Endothelial cell of umbilical vein (primary cell): ENCODE results near the gene TGM4.

ENCODE experiments used
- CTCF ChIP-seq, 2 donors: IDR thresholded peaks; 1 replicate in 1 of 2; 2 replicates in 1 of 2; pipeline ENCODE4 v1.5.1; 2011; ENCODE audit warnings: low read length in 2 of 2, mild to moderate bottlenecking in 2 of 2, moderate library complexity in 2 of 2, control low read depth in 1 of 2, inconsistent platforms in 1 of 2, low read depth in 1 of 2; ENCODE audit not compliant: insufficient read depth in 1 of 2; ENCODE audit errors: extremely low read depth in 1 of 2
- EZH2 ChIP-seq: IDR thresholded peaks from 2 replicates; pipeline ENCODE4 v1.6.1; 2012; ENCODE audit warnings: borderline replicate concordance, low read depth, mild to moderate bottlenecking, moderate library complexity, low read length, inconsistent platforms; ENCODE audit not compliant: severe bottlenecking
- JUN ChIP-seq: IDR thresholded peaks from 2 replicates; pipeline ENCODE4 v1.6.1; 2011; ENCODE audit warnings: borderline replicate concordance, low read depth; ENCODE audit not compliant: insufficient read length, insufficient read depth
- MAX ChIP-seq: IDR thresholded peaks from 2 replicates; pipeline ENCODE4 v1.6.1; 2011; ENCODE audit not compliant: insufficient read depth, insufficient read length
- MYC ChIP-seq: IDR thresholded peaks from one replicate; pipeline ENCODE4 v1.6.1; 2011; ENCODE audit warnings: mild to moderate bottlenecking, low read depth, low read length
- POLR2A ChIP-seq: IDR thresholded peaks from 2 replicates; pipeline ENCODE4 v1.6.1; 2012; ENCODE audit warnings: low read depth, mild to moderate bottlenecking, control low read depth, low read length
- POLR2AphosphoS5 ChIP-seq: IDR thresholded peaks from 2 replicates; pipeline ENCODE4 v1.6.1; 2012; ENCODE audit warnings: low read depth, mild to moderate bottlenecking, control low read depth, low read length, moderate library complexity; ENCODE audit not compliant: insufficient read depth

GRCh38 chr3:44835684-44836083 is 38.7 kb upstream of the TGM4 start:
- TF ChIP-seq CTCF (IDR thresholded peaks at IDR 0.05; ENCODE audit: extremely low read depth in 1 of 2, insufficient read depth in 1 of 2, low read depth in 1 of 2, low read length in 2 of 2), result no peak
- no peak for TF ChIP-seq POLR2A
- TF ChIP-seq MYC, result no peak
- no peak for TF ChIP-seq POLR2AphosphoS5
- no peak for TF ChIP-seq EZH2
- no peak for TF ChIP-seq JUN
- TF ChIP-seq MAX, result no peak
